Testis (tissue), 2 donors: ENCODE results near the gene LRPAP1.

ENCODE experiments used
- CTCF ChIP-seq, 3 experiments: fragments of 450-650 bp in 2 of 3; fragments of 200-600 bp in 1 of 3; sonication (generic) in 1 of 3; IDR thresholded peaks; one replicate each; pipeline ENCODE4 v1.5.1; 2016 to 2019; ENCODE audit warnings: antibody characterized with exemption in 3 of 3, mild to moderate bottlenecking in 2 of 3, moderate library complexity in 1 of 3
- POLR2A ChIP-seq: fragments of 450-650 bp; IDR thresholded peaks from one replicate; pipeline ENCODE4 v1.6.1; 2017; ENCODE audit warnings: antibody characterized with exemption, mild to moderate bottlenecking, moderate library complexity

GRCh38 chr4:3469386-3470243 lies 62.6 kb downstream of the LRPAP1 start:
- TF ChIP-seq POLR2A (no peak), CTCF (IDR thresholded peaks at IDR 0.05) (no peak)
